Ovary (tissue), 9 donors: ENCODE results near the gene ACVRL1. TPM values are rescaled to one million over a fixed set of nuclear protein-coding genes. Genes with fewer than 3 reads are reported as not detected.

Experiments
- DNase-seq, 5 donors: peaks; one replicate each; pipeline ENCODE4 v3.0.0-alpha.2; 2019 to 2020
- H3K27ac ChIP-seq, 2 donors: fragments of 200-600 bp; one replicate each; pipeline versions ENCODE4 v1.5.1 to v1.8.0; 2019 to 2022
- H3K27me3 ChIP-seq: fragments of 200-600 bp; one replicate; pipeline ENCODE4 v1.8.0; 2022
- H3K36me3 ChIP-seq: fragments of 200-600 bp; sonication (generic); one replicate; pipeline ENCODE4 v1.5.1; 2019
- H3K4me1 ChIP-seq: one replicate; pipeline ENCODE4 v1.8.1; 2013; ENCODE audit warnings: mild to moderate bottlenecking, moderate library complexity; ENCODE audit not compliant: insufficient read depth
- H3K4me3 ChIP-seq: fragments of 200-600 bp; sonication (generic); one replicate; pipeline ENCODE4 v1.5.1; 2017
- H3K9me3 ChIP-seq, 2 donors: fragments of 200-600 bp in 1 of 2; sonication (generic) in 1 of 2; one replicate each; pipeline versions ENCODE4 v1.5.1 to v1.8.1; 2013 to 2019; ENCODE audit warnings: mild to moderate bottlenecking in 1 of 2, moderate library complexity in 1 of 2
- EP300 ChIP-seq: sonication (generic); formaldehyde crosslinking; IDR thresholded peaks from one replicate; pipeline ENCODE4 v1.6.1; 2017; ENCODE audit warnings: antibody characterized with exemption
- POLR2A ChIP-seq: fragments of 450-650 bp; IDR thresholded peaks from one replicate; pipeline ENCODE4 v1.6.1; 2017; ENCODE audit warnings: antibody characterized with exemption, mild to moderate bottlenecking, moderate library complexity
- WGBS, 3 donors: extraction: QIAGEN DNeasy Blood & Tissue Kit in 1 of 3; methylation state at CpG; one replicate each; pipeline versions ENCODE4 v1.1.5 to v1.1.7; 2013 to 2017; 5-methylcytosine and 5-hydroxymethylcytosine counted together
- intact Hi-C, 4 donors: fragments of 100-400 bp; cut with DNase I; formaldehyde crosslinking; loops; one replicate each; pipeline versions ENCODE4 v1.11.0 to v1.15.1; 2022 to 2023
- polyA plus RNA-seq, 2 donors: library from polyadenylated mRNA; stranded (reverse); fragments of 200-250 nt in 1 of 2; fragments of 350-450 nt in 1 of 2; fragmentation: Illumina TruSeq in 1 of 2; extraction: RNeasy Lipid Tissue Mini Kit (QIAGEN cat#74804) in 1 of 2; gene quantifications; one replicate each; pipeline ENCODE4 v1.2.3, GENCODE V29; 2013 to 2014
- total RNA-seq, 7 donors: library from RNA; depleted of rRNA in 2 of 7; stranded (reverse); fragments of >200 nt in 2 of 7; fragmentation: NEBNext Ultra II Directional in 3 of 7; extraction: Animal tissue kit (Norgen Biotek cat#: 25700) in 3 of 7; gene quantifications; one replicate each; pipeline versions ENCODE4 v1.1.0 to v1.2.4, GENCODE V29; 2016 to 2023
- TF ChIP-seq, protein P1 (sequence below), 3 donors: fragments of 450-650 bp in 2 of 3; fragments of 200-600 bp in 1 of 3; IDR thresholded peaks; one replicate each; pipeline versions ENCODE4 v1.5.1 to v1.8.0; 2016 to 2022; ENCODE audit warnings: antibody characterized with exemption in 3 of 3, mild to moderate bottlenecking in 1 of 3
- donor health status: DM: no; HTN: no; CAD: no; lungs with moderate emphysema.
- donor health status: DM: no; HTN: no; CAD: no.
- donor health status: Bipolar disorder and iron deficiency.
- donor health status: DM: yes; HTN: yes; CAD: no.
- donor health status: DM: no; HTN: no; CAD: no.
- donor health status: DM: yes; HTN: yes; CAD: no.

ACVRL1 gene
- total and polyA plus RNA-seq, 9 donors: 5.7 to 17.6 (median 11.2) TPM

DNA sequence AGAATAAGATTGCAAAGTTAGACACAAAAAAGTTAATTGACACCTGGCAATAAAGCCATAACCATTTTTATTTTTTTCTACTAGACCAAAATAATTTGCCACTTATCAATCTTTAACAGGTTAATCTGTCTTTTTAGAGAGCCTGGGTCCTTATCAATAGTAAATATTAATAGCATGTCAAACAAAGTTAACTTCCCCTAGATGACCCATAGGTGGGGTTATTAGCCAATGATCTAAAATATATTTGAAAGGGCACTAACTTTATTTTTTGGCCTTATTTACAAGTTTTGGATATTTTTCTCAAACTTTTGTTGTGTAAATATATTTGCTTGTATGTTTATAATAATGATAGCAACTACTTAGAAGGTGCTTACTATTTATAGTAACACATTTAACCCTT is 15.5 kb upstream of the ACVRL1 start:
- Histone ChIP-seq H3K4me3 (no peak overlapping the region), H3K36me3 (no peaks in the 10 kb centered on the region), H3K27me3 (no peaks in the 10 kb centered on the region), H3K9me3 (no peaks in the 10 kb centered on the region), H3K27ac (no peak overlapping the region), H3K4me1 (no peaks in the 10 kb centered on the region)
- TF ChIP-seq POLR2A: no peak
- TF ChIP-seq, protein P1, sequence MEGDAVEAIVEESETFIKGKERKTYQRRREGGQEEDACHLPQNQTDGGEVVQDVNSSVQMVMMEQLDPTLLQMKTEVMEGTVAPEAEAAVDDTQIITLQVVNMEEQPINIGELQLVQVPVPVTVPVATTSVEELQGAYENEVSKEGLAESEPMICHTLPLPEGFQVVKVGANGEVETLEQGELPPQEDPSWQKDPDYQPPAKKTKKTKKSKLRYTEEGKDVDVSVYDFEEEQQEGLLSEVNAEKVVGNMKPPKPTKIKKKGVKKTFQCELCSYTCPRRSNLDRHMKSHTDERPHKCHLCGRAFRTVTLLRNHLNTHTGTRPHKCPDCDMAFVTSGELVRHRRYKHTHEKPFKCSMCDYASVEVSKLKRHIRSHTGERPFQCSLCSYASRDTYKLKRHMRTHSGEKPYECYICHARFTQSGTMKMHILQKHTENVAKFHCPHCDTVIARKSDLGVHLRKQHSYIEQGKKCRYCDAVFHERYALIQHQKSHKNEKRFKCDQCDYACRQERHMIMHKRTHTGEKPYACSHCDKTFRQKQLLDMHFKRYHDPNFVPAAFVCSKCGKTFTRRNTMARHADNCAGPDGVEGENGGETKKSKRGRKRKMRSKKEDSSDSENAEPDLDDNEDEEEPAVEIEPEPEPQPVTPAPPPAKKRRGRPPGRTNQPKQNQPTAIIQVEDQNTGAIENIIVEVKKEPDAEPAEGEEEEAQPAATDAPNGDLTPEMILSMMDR (IDR thresholded peaks at IDR 0.05): no peak
- TF ChIP-seq EP300: no peak
- intact Hi-C loops: no loop called here
- DNase-seq: no peak

DNA sequence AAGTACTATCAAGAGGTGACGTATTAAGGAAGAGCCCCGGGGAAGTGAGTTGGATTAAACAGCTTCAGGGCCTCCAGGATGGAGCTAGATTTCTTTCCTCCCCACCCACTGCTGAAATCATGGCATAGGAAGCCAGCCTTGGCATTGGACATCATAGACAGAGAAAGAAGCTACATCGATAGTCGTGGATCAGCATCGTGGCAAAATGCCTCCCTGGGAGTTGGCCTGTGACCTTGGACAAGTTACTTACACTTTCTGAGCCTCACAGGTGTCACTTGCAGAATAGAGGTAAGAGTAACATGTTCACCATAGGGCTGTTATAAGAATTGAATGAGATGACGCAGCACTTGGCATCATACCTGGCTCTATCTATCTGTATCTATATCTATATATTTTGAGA is 13.5 kb upstream of the ACVRL1 start:
- intact Hi-C loops: no loop called here
- DNase-seq: no peak
- Histone ChIP-seq H3K36me3 (no peaks in the 10 kb centered on the region), H3K4me1 (no peaks in the 10 kb centered on the region), H3K9me3 (no peaks in the 10 kb centered on the region), H3K4me3 (no peak overlapping the region), H3K27ac (no peak overlapping the region), H3K27me3 (no peaks in the 10 kb centered on the region)
- TF ChIP-seq POLR2A: no peak
- TF ChIP-seq, protein P1 (IDR thresholded peaks at IDR 0.05): no peak
- TF ChIP-seq EP300: no peak
- 78 to 89% (median 79%) methylated on average over 6 of the region's 6 CpGs for WGBS, 3 donors

DNA sequence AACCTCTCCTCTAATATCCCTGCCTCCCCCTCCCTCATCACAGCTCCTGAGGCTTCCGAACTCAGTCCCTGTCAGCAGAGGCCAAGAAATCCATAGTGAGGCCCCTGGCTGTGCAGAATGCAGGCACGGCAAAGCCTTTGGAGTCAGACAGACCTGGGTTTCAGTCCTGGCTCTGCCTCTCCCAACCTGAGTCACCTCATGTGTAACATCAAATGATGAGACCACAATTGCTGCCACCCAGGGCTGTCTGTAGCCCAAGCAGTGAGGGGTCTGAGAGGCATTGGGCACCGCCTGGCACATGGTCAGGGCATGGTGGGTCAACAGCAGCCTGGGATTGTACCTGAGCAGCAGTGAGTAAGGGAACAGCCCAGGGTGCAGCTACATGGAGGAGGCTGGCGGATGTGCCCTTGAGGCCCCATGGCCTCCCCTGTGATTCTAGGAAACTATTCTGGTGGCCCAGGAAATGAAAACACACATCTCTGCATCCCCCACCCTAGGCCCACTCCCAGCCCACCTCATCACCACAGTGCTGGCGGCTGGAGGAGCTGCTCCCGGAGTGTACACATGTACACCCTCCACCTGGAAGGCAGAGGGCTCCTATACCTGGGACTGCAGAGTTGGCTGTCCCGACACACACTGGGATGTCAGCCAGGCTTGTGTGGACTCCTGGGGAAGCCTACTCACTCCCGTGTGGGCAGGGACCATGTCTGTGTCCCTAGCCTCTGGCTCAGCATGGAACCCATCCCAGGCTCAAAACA is 11.7 kb upstream of the ACVRL1 start:
- no peaks in the 10 kb centered on the region for H3K9me3 ChIP-seq
- no peak overlapping the region for H3K4me3 ChIP-seq
- H3K27ac ChIP-seq: no peak overlapping the region
- no peaks in the 10 kb centered on the region for H3K4me1 ChIP-seq
- no peaks in the 10 kb centered on the region for H3K27me3 ChIP-seq
- 76 to 85% (median 83%) methylated on average over 7 to 8 of the region's 8 CpGs for WGBS, 3 donors
- H3K36me3 ChIP-seq: no peaks in the 10 kb centered on the region
- no peak for DNase-seq
- intact Hi-C loops: loop anchor here in 3 of 4 donors (5.0 kb wide), 2 partner anchors 82 to 87 kb away; no protein-coding TSS in a partner anchor
- TF ChIP-seq, protein P1 (IDR thresholded peaks at IDR 0.05): no peak
- TF ChIP-seq POLR2A: no peak
- no peak for TF ChIP-seq EP300

DNA sequence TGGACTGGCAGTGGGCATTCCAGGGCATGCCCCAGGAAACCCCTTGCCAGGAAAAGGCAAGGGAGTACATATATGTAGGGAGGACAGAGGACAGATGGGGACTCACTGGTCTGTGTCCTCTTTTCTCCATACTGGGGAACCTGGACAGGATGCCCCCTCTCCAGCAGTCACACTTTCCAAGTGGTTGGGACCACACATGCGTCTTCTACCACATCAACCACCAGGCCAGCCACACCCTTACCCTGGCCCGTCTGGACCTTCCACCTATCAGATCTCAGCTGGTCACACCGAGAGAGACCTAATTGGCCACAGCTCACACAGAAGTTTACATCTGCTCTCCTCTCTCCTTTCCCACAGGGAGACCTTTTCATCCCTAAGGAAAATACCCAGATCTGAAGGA is 11.1 kb upstream of the ACVRL1 start:
- TF ChIP-seq EP300: no peak
- no peak for TF ChIP-seq POLR2A
- TF ChIP-seq, protein P1 (IDR thresholded peaks at IDR 0.05): no peak

More for the DNA sequence above, 11.1 kb upstream of the ACVRL1 start:
- Histone ChIP-seq H3K4me3 (no peak overlapping the region), H3K27ac (no peak overlapping the region), H3K9me3 (no peaks in the 10 kb centered on the region), H3K4me1 (no peaks in the 10 kb centered on the region), H3K27me3 (no peaks in the 10 kb centered on the region), H3K36me3 (no peaks in the 10 kb centered on the region)
- DNase-seq: no peak
- intact Hi-C loops: loop anchor here in 3 of 4 donors (5.0 kb wide), 2 partner anchors 81 to 86 kb away; no protein-coding TSS in a partner anchor
- WGBS, 3 donors: 69 to 71% (median 69%) methylated on average over 3 of the region's 3 CpGs
